H9 (cell line): ENCODE data around the gene MRPL39. TPM values are rescaled to one million over a fixed set of nuclear protein-coding genes. Genes with fewer than 3 reads are reported as not detected.

Experiments used
- DNase-seq: peaks from one replicate; pipeline ENCODE4 v3.0.0-alpha.2; 2017
- H2AFZ ChIP-seq: one replicate; pipeline ENCODE4 v1.6.1; 2013; ENCODE audit warnings: mild to moderate bottlenecking, low read length, control low read depth, moderate library complexity
- H2AK5ac ChIP-seq: 2 replicates; pipeline ENCODE4 v1.6.1; 2013; ENCODE audit warnings: low read length, control low read depth, mixed read lengths; ENCODE audit not compliant: insufficient read length
- H2BK120ac ChIP-seq: one replicate; pipeline ENCODE4 v1.6.1; 2013; ENCODE audit warnings: low read depth, mild to moderate bottlenecking, low read length, control low read depth, inconsistent platforms; ENCODE audit not compliant: poor library complexity, severe bottlenecking
- H2BK12ac ChIP-seq: 2 replicates; pipeline ENCODE4 v1.6.1; 2013; ENCODE audit warnings: low read length, control low read depth, mixed read lengths, low read depth; ENCODE audit not compliant: insufficient read length
- H2BK15ac ChIP-seq: 2 replicates; pipeline ENCODE4 v1.6.1; 2013; ENCODE audit warnings: low read depth, low read length, control low read depth
- H2BK20ac ChIP-seq: one replicate; pipeline ENCODE4 v1.6.1; 2013; ENCODE audit warnings: low read depth, mild to moderate bottlenecking, low read length, control low read depth, inconsistent platforms; ENCODE audit not compliant: poor library complexity, severe bottlenecking
- H2BK5ac ChIP-seq: 2 replicates; pipeline ENCODE4 v1.6.1; 2013; ENCODE audit warnings: low read length, control low read depth, mixed read lengths; ENCODE audit not compliant: insufficient read length
- H3K14ac ChIP-seq: 2 replicates; pipeline ENCODE4 v1.6.1; 2013; ENCODE audit warnings: low read length, control low read depth; ENCODE audit not compliant: insufficient read depth
- H3K18ac ChIP-seq: 2 replicates; pipeline ENCODE4 v1.6.1; 2013; ENCODE audit warnings: low read depth, mild to moderate bottlenecking, mixed read lengths, low read length, control low read depth; ENCODE audit not compliant: insufficient read length
- H3K23ac ChIP-seq: 2 replicates; pipeline ENCODE4 v1.6.1; 2013; ENCODE audit warnings: low read length, control low read depth, mixed read lengths, low read depth; ENCODE audit not compliant: insufficient read length
- H3K23me2 ChIP-seq: 2 replicates; pipeline ENCODE4 v1.6.1; 2013; ENCODE audit warnings: low read depth, mild to moderate bottlenecking, mixed read lengths, low read length, control low read depth; ENCODE audit not compliant: insufficient read length, poor library complexity, severe bottlenecking
- H3K27ac ChIP-seq: 2 replicates; pipeline ENCODE4 v1.5.1; 2013; ENCODE audit warnings: low read length, control low read depth, mixed read lengths, low read depth; ENCODE audit not compliant: insufficient read length
- H3K27me3 ChIP-seq: 2 replicates; pipeline ENCODE4 v1.6.1; 2013; ENCODE audit warnings: low read length, control low read depth, inconsistent platforms; ENCODE audit not compliant: insufficient read depth
- H3K4ac ChIP-seq: 2 replicates; pipeline ENCODE4 v1.6.1; 2013; ENCODE audit warnings: low read depth, mild to moderate bottlenecking, control low read depth, inconsistent platforms, low read length, moderate library complexity
- H3K4me1 ChIP-seq: 2 replicates; pipeline ENCODE4 v1.6.1; 2013; ENCODE audit warnings: low read length, control low read depth, inconsistent platforms; ENCODE audit not compliant: insufficient read depth
- H3K4me2 ChIP-seq: 2 replicates; pipeline ENCODE4 v1.6.1; 2013; ENCODE audit warnings: low read length, control low read depth, mixed read lengths; ENCODE audit not compliant: insufficient read length, insufficient read depth
- H3K56ac ChIP-seq: 2 replicates; pipeline ENCODE4 v1.6.1; 2013; ENCODE audit warnings: low read depth, mild to moderate bottlenecking, mixed read lengths, low read length, control low read depth; ENCODE audit not compliant: insufficient read length
- H3K79me1 ChIP-seq: 2 replicates; pipeline ENCODE4 v1.6.1; 2013; ENCODE audit warnings: low read depth, mild to moderate bottlenecking, moderate library complexity, low read length, control low read depth, inconsistent platforms; ENCODE audit not compliant: insufficient read depth, poor library complexity, severe bottlenecking
- H3K79me2 ChIP-seq: 2 replicates; pipeline ENCODE4 v1.6.1; 2013; ENCODE audit warnings: low read length, control low read depth, inconsistent platforms; ENCODE audit not compliant: insufficient read depth
- H3K9ac ChIP-seq: 2 replicates; pipeline ENCODE4 v1.6.1; 2013; ENCODE audit warnings: low read length, control low read depth, mixed read lengths; ENCODE audit not compliant: insufficient read length; ENCODE audit errors: extremely low read depth
- H3K9me3 ChIP-seq: one replicate; pipeline ENCODE4 v1.6.1; 2013; ENCODE audit warnings: low read depth, low read length, inconsistent platforms; ENCODE audit not compliant: control insufficient read depth
- H3T11ph ChIP-seq: one replicate; pipeline ENCODE4 v1.6.1; 2013; ENCODE audit warnings: mild to moderate bottlenecking, low read length, control low read depth, inconsistent platforms
- H4K20me1 ChIP-seq: one replicate; pipeline ENCODE4 v1.6.1; 2013; ENCODE audit not compliant: control insufficient read depth, insufficient read length, insufficient read depth
- H4K5ac ChIP-seq: 2 replicates; pipeline ENCODE4 v1.6.1; 2013; ENCODE audit warnings: low read depth, mild to moderate bottlenecking, mixed read lengths, low read length, control low read depth; ENCODE audit not compliant: insufficient read length
- H4K8ac ChIP-seq: replicated peaks from 2 replicates; pipeline ENCODE4 v1.6.1; 2013; ENCODE audit warnings: low read length, control low read depth, mixed read lengths, low read depth; ENCODE audit not compliant: insufficient read length
- H4K91ac ChIP-seq: 2 replicates; pipeline ENCODE4 v1.6.1; 2013; ENCODE audit warnings: low read depth, mild to moderate bottlenecking, moderate library complexity, mixed read lengths, low read length, control low read depth; ENCODE audit not compliant: insufficient read length
- H3K27ac Mint-ChIP-seq, 3 experiments: 2 replicates in 2 of 3; 3 replicates in 1 of 3; pipeline ENCODE4 v1.8.0; 2020 to 2021; ENCODE audit warnings: mixed read lengths in 3 of 3, mild to moderate bottlenecking in 1 of 3, moderate library complexity in 1 of 3
- H3K27me3 Mint-ChIP-seq: 2 replicates; pipeline ENCODE4 v1.8.0; 2021; ENCODE audit warnings: low read depth, mild to moderate bottlenecking, moderate library complexity, mixed read lengths
- H3K36me3 Mint-ChIP-seq, 3 experiments: 2 replicates in 2 of 3; 3 replicates in 1 of 3; pipeline ENCODE4 v1.8.0; 2020 to 2021; ENCODE audit warnings: low read depth in 3 of 3, mixed read lengths in 3 of 3; ENCODE audit not compliant: insufficient read depth in 1 of 3
- H3K4me1 Mint-ChIP-seq, 2 experiments: 2 replicates each; pipeline ENCODE4 v1.8.0; 2020; ENCODE audit warnings: mixed read lengths in 2 of 2
- H3K4me3 Mint-ChIP-seq, 2 experiments: 2 replicates in 1 of 2; 3 replicates in 1 of 2; pipeline ENCODE4 v1.8.0; 2020 to 2021; ENCODE audit warnings: mild to moderate bottlenecking in 2 of 2, mixed read lengths in 2 of 2, moderate library complexity in 1 of 2
- H3K9me3 Mint-ChIP-seq, 2 experiments: 2 replicates in 1 of 2; 3 replicates in 1 of 2; pipeline ENCODE4 v1.8.0; 2020; ENCODE audit warnings: mild to moderate bottlenecking in 2 of 2, mixed read lengths in 2 of 2, moderate library complexity in 1 of 2
- WGBS: extraction: QIAGEN DNeasy Blood & Tissue Kit; methylation state at CpG from one replicate; pipeline ENCODE4 v1.1.7; 2013; ENCODE audit warnings: missing lambda C conversion rate, low lambda C conversion rate, mixed read lengths; ENCODE audit not compliant: insufficient read length; ENCODE audit errors: extremely low coverage; 5-methylcytosine and 5-hydroxymethylcytosine counted together
- total RNA-seq: library from RNA; stranded (reverse); gene quantifications from 2 replicates; pipeline ENCODE4 v1.2.1, GENCODE V29; 2021
- TF ChIP-seq, protein P1 (sequence below): fragments of 200-600 bp; sonication (generic); conservative IDR thresholded peaks from 3 replicates; pipeline ENCODE4 v1.8.0; 2021; ENCODE audit warnings: antibody characterized with exemption, mild to moderate bottlenecking

MRPL39 gene
- total RNA-seq, 1 experiment from 2014 or later: 58.8 TPM

DNA sequence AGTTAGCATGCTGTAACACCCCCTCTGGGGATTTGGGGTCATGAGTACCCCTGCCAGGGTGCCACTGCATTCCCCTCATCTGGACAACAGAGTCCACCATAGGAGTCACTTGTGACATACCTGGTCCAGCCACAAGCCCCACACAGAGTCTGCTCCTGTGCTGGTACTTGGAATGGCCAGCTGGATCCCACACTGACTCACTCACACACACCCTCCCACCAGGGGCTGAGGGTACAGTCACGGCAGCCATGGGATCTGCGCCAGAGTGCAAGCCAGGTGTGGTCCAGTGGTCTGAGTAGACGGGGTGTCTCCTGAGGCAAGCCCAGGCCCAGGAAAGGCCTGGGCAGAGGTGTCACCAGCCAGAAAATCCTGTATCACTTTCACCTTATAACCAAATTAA lies 67.7 kb downstream of the MRPL39 start:
- H3K23ac ChIP-seq: no peak overlapping the region
- H3K9me3 Mint-ChIP-seq: peaks cover 5 to 13% of the 10 kb centered on the region in 2 experiments; a peak in 4 of 5 replicates
- H3K36me3 Mint-ChIP-seq: peaks cover 0 to 8% (median 0%) of the 10 kb centered on the region in 3 experiments; a peak in 3 of 7 replicates
- H3K4ac ChIP-seq: no peak overlapping the region
- H3K56ac ChIP-seq: no peak overlapping the region
- H3K4me1 ChIP-seq: 0 out of 2 replicates have a peak, but pooled peaks cover 2% of the 10 kb centered on the region
- peaks cover 10 to 11% of the 10 kb centered on the region in 2 experiments for H3K4me1 Mint-ChIP-seq
- no peak overlapping the region for H2BK20ac ChIP-seq
- WGBS: no CpG with 5 or more reads among the region's 3 CpGs
- no peak overlapping the region for H3K27ac ChIP-seq
- no peak overlapping the region for H4K5ac ChIP-seq
- no peak overlapping the region for H3K4me3 Mint-ChIP-seq
- no peak overlapping the region for H2BK120ac ChIP-seq
- no peak overlapping the region for H3T11ph ChIP-seq
- H3K18ac ChIP-seq: no peak overlapping the region
- no peak overlapping the region for H3K4me2 ChIP-seq
- no peak for DNase-seq
- no peaks in the 10 kb centered on the region for H3K27me3 Mint-ChIP-seq
- no peak overlapping the region for H2AFZ ChIP-seq
- H3K9me3 ChIP-seq: no peaks in the 10 kb centered on the region
- H3K79me2 ChIP-seq: no peaks in the 10 kb centered on the region
- no peak overlapping the region for H2BK5ac ChIP-seq
- H3K79me1 ChIP-seq: no peaks in the 10 kb centered on the region
- no peak overlapping the region for H2BK12ac ChIP-seq
- H3K9ac ChIP-seq: no peak overlapping the region
- H2AK5ac ChIP-seq: no peak overlapping the region
- H4K91ac ChIP-seq: no peak overlapping the region
- no peaks in the 10 kb centered on the region for H3K23me2 ChIP-seq
- H4K8ac ChIP-seq: no peak overlapping the region
- H3K27me3 ChIP-seq: no peaks in the 10 kb centered on the region
- no peak overlapping the region for H2BK15ac ChIP-seq
- no peak overlapping the region for H3K14ac ChIP-seq
- TF ChIP-seq, protein P1, sequence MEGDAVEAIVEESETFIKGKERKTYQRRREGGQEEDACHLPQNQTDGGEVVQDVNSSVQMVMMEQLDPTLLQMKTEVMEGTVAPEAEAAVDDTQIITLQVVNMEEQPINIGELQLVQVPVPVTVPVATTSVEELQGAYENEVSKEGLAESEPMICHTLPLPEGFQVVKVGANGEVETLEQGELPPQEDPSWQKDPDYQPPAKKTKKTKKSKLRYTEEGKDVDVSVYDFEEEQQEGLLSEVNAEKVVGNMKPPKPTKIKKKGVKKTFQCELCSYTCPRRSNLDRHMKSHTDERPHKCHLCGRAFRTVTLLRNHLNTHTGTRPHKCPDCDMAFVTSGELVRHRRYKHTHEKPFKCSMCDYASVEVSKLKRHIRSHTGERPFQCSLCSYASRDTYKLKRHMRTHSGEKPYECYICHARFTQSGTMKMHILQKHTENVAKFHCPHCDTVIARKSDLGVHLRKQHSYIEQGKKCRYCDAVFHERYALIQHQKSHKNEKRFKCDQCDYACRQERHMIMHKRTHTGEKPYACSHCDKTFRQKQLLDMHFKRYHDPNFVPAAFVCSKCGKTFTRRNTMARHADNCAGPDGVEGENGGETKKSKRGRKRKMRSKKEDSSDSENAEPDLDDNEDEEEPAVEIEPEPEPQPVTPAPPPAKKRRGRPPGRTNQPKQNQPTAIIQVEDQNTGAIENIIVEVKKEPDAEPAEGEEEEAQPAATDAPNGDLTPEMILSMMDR: no peak
- no peak overlapping the region for H3K27ac Mint-ChIP-seq
- no peaks in the 10 kb centered on the region for H4K20me1 ChIP-seq
